LNCaP clone FGC (cell line): ENCODE results near the gene ENDOV.

Source experiments
- DNase-seq: peaks from one replicate; pipeline ENCODE4 v3.0.0-alpha.2; 2011; ENCODE audit warnings: low read depth
- H3K4me3 ChIP-seq: 2 replicates; pipeline ENCODE4 v1.5.1; 2011; ENCODE audit warnings: mild to moderate bottlenecking, low read depth, low read length, control low read depth
- CTCF ChIP-seq: IDR thresholded peaks from 2 replicates; pipeline ENCODE4 v1.5.1; 2012; ENCODE audit warnings: mild to moderate bottlenecking; ENCODE audit not compliant: control insufficient read depth, insufficient read depth; ENCODE audit errors: extremely low read depth

ENDOV gene

GRCh38 chr17:80380555-80381002, 34.4 kb upstream of the ENDOV start:
- TF ChIP-seq CTCF: no peak
- H3K4me3 ChIP-seq: no peak overlapping the region
- DNase-seq: no peak

GRCh38 chr17:80381416-80381923, 33.5 kb upstream of the ENDOV start:
- no peak for TF ChIP-seq CTCF
- no peak overlapping the region for H3K4me3 ChIP-seq
- no peak for DNase-seq

GRCh38 chr17:80382446-80382845, 32.5 kb upstream of the ENDOV start:
- no peak for TF ChIP-seq CTCF
- DNase-seq: no peak
- H3K4me3 ChIP-seq: no peak overlapping the region

GRCh38 chr17:80382956-80383355, 32.0 kb upstream of the ENDOV start:
- no peak for DNase-seq
- H3K4me3 ChIP-seq: no peak overlapping the region
- TF ChIP-seq CTCF: no peak

GRCh38 chr17:80384078-80384960, 30.6 kb upstream of the ENDOV start:
- no peak for TF ChIP-seq CTCF
- no peak for DNase-seq
- H3K4me3 ChIP-seq: no peak overlapping the region

GRCh38 chr17:80385046-80385445, 29.9 kb upstream of the ENDOV start:
- DNase-seq: no peak
- H3K4me3 ChIP-seq: no peak overlapping the region
- no peak for TF ChIP-seq CTCF
